ENCODE data around the gene FRMD4A.
"Not testable (repeated sequence)": the region's sequence is repeated elsewhere in the genome, so short reads cannot be mapped to it uniquely, and the experiment has no call there.

FRMD4A gene

GRCh38 chr10:13773043-13773442, 557.7 kb downstream of the FRMD4A start:
- DNase-seq: no peak

- no peak for DNase-seq
These were observed 558.7 kb downstream of the FRMD4A start for GRCh38 chr10:13771992-13772391.

GRCh38 chr10:13770760-13771493, 559.8 kb downstream of the FRMD4A start:
- no peak for DNase-seq

- peak; percentile 85 for DNase-seq
These were observed 560.8 kb downstream of the FRMD4A start for GRCh38 chr10:13769946-13770345.

- no peak for DNase-seq
These were observed 563.0 kb downstream of the FRMD4A start for GRCh38 chr10:13767676-13768178.

- DNase-seq: not testable (repeated sequence)
These were observed 563.6 kb downstream of the FRMD4A start for GRCh38 chr10:13767148-13767547.

GRCh38 chr10:13765641-13766341, 564.9 kb downstream of the FRMD4A start:
- DNase-seq: peak; percentile 71

GRCh38 chr10:13761490-13762091, 569.1 kb downstream of the FRMD4A start:
- no peak for DNase-seq

- DNase-seq: peak; percentile 77
These were observed 571.6 kb downstream of the FRMD4A start for GRCh38 chr10:13759168-13759567.

GRCh38 chr10:13758756-13759155, 572.0 kb downstream of the FRMD4A start:
- no peak for DNase-seq

- DNase-seq: no peak
These were observed 572.4 kb downstream of the FRMD4A start for GRCh38 chr10:13758312-13758711.

- no peak for DNase-seq
These were observed 576.4 kb downstream of the FRMD4A start for GRCh38 chr10:13754277-13754676.

GRCh38 chr10:13751191-13751764, 579.4 kb downstream of the FRMD4A start:
- no peak for DNase-seq

GRCh38 chr10:13750299-13751190, 580.2 kb downstream of the FRMD4A start:
- no peak for DNase-seq

GRCh38 chr10:13745271-13745670, 585.5 kb downstream of the FRMD4A start:
- DNase-seq: no peak

- no peak for DNase-seq
These were observed 586.8 kb downstream of the FRMD4A start for GRCh38 chr10:13743963-13744362.

GRCh38 chr10:13743101-13743693, 587.5 kb downstream of the FRMD4A start:
- DNase-seq: no peak

- no peak for DNase-seq
These were observed 589.3 kb downstream of the FRMD4A start for GRCh38 chr10:13741438-13741837.

GRCh38 chr10:13740461-13740860, 590.3 kb downstream of the FRMD4A start:
- no peak for DNase-seq

- no peak for DNase-seq
These were observed 591.5 kb downstream of the FRMD4A start for GRCh38 chr10:13739183-13739582.

- no peak for DNase-seq
These were observed 594.2 kb downstream of the FRMD4A start for GRCh38 chr10:13736506-13736905.

GRCh38 chr10:13734151-13734550, 596.6 kb downstream of the FRMD4A start:
- DNase-seq: no peak
